H7 (cell line): ENCODE data around the gene ZNF536. TPM values are rescaled to one million over a fixed set of nuclear protein-coding genes. Genes with fewer than 3 reads are reported as not detected.

Experiments
- DNase-seq: peaks from one replicate; pipeline ENCODE4 v3.0.0; 2012
- H3K27me3 ChIP-seq: 2 replicates; pipeline ENCODE4 v1.6.0; 2011; ENCODE audit warnings: mild to moderate bottlenecking, low read length; ENCODE audit not compliant: control insufficient read depth, insufficient read depth
- H3K36me3 ChIP-seq: replicated peaks from 2 replicates; pipeline ENCODE4 v1.5.1; 2011; ENCODE audit warnings: low read length; ENCODE audit not compliant: control insufficient read depth, insufficient read depth
- H3K4me3 ChIP-seq: 2 replicates; pipeline ENCODE4 v1.5.1; 2011; ENCODE audit warnings: low read depth, mild to moderate bottlenecking, control low read depth, low read length, moderate library complexity; ENCODE audit not compliant: insufficient read depth
- total RNA-seq: library from RNA; depleted of rRNA; stranded (reverse); fragments of >200 nt; shearing (Covaris generic); gene quantifications from 2 replicates; pipeline ENCODE4 v1.2.3, GENCODE V29; 2014

Gene ZNF536
- total RNA-seq, 1 experiment from 2014 or later: 0.35 TPM

DNA sequence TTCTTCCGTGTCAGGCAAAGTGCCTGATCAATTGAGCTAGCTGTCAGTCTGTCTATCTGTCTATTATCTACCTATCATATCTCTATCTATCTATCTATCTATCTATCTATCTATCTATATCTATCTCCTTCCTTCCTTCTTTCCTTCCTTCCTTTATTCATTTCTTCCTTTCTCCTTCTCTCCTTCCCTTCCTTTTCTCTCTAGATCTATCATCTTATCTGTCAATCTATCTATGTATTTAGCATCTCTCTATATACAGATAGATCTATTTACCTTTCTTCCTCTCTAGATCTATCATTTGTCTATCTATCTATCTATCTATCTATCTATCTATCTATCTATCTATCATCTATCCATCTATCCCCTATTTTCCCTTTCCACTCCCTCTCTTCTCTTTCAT is 5.9 kb upstream of the ZNF536 start:
- Histone ChIP-seq H3K27me3 (no peaks in the 10 kb centered on the region; the same call in 1 of the 2 replicates), H3K4me3 (no peak overlapping the region), H3K36me3 (no peaks in the 10 kb centered on the region)
- no peak for DNase-seq

DNA sequence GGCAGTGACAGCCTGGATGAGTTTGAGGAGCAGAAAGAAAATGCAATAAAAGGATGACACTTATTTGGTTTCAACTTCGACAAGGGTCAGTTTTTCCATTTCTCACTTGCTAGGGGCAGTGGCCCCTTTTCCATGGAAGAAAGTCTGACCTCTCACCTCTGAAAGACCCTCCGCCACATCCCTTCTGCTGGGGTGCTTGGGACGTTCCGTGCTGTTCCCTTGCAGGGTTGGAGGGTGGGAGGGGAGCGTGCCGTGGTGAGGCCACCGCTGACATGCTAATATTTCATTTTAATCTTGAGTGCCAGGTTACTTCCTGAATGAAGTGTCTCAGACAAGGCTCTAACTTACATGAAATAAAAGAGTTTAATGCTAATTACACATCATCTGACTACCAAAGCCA is 5.2 kb upstream of the ZNF536 start:
- Histone ChIP-seq H3K36me3 (no peaks in the 10 kb centered on the region), H3K4me3 (no peak overlapping the region), H3K27me3 (no peaks in the 10 kb centered on the region; the same call in 1 of the 2 replicates)
- DNase-seq: no peak

DNA sequence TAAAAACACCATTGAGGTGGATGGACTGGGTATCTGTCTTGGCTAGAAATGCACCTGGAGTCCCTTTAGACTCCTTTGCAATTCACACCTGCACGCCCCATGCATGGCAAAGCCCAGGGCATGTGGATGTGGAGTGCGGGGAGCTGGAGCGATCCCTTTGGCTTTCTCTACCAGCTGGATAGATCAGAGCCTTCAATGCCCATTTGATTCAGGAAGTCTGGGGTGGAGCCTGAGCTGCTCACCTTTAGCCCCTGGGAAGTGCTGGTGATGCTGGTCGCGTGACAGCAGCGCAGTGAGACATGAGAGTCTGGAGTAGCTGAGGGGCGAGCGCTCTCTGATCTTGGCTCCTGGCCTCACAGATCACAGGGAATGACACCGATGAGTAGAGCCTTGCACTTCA is 4.8 kb upstream of the ZNF536 start:
- Histone ChIP-seq H3K36me3 (no peaks in the 10 kb centered on the region), H3K27me3 (no peaks in the 10 kb centered on the region; the same call in 1 of the 2 replicates), H3K4me3 (no peak overlapping the region)
- DNase-seq: no peak

DNA sequence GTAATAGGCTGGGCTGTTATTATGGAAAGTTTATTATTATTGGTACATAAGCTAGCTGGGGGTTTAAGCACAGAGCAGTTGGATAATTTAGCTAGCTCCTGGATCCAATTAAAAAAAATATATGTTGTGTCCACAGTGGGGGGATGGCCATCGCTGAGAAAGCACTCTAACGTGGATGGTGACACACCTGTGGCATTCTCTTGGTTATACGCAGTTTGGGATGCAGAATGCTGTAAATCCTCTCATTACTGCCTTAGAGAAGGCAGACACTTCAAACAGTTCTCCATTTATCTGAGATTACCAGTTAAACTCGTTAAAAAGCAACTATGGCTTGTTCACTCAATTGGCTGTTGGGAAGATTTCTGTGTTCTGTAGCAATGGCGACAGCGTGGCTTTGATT is 2.4 kb upstream of the ZNF536 start:
- Histone ChIP-seq H3K27me3 (peaks cover 9% of the 10 kb centered on the region), H3K36me3 (no peaks in the 10 kb centered on the region), H3K4me3 (no peak overlapping the region)
- no peak for DNase-seq

- H3K27me3 ChIP-seq: peaks cover 21% of the 10 kb centered on the region
- no peaks in the 10 kb centered on the region for H3K36me3 ChIP-seq
These were observed 885 bp upstream of the ZNF536 start for GRCh38 chr19:30371161-30371836.

DNA sequence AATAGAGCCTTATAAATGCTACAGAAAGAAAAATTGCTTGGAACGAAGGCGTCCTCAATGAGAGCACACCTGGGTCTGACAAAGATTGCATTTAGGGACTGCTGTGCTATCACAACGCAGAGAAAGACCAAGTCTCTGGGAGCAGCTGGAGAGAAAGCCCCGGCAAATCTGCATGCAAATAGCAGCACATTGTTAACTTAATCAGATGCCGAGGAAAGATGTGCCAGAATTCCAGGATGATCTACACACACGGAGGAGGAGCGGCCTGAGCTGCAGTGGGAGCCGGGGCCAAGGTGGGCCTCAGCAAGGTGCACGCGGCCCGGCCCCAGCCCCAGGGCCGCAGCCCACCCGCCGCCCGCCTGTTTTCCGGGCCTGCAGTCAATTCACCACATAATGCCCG is 1.4 kb downstream of the ZNF536 start:
- Histone ChIP-seq H3K36me3 (no peaks in the 10 kb centered on the region), H3K4me3 (no peak overlapping the region), H3K27me3 (peaks cover 23% of the 10 kb centered on the region)
- DNase-seq: peak; percentile 84

More at GRCh38 chr19:30371161-30371836, 885 bp upstream of the ZNF536 start:
- H3K4me3 ChIP-seq: no peak overlapping the region
- DNase-seq: no peak

DNA sequence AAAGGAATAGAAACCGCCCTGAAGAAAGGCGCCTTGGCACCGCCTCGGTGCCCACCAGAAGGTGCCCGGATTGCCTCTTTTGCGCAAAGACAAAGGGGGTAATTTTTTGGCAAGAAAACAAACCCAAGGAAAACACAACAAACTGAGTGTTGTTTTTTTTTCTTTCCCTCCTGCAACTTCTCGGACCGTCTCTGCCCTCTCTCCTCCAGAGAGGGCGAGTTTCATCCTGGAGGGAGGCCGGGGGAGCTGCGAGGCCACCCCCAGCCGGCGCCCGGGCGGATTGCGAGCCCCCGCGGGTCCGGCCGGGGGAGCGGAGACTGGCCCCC is 2.3 kb downstream of the ZNF536 start:
- H3K36me3 ChIP-seq: no peaks in the 10 kb centered on the region
- H3K27me3 ChIP-seq: peaks cover 23% of the 10 kb centered on the region
- peak overlapping the region; percentile 45 for H3K4me3 ChIP-seq
- peak; percentile 81 for DNase-seq

DNA sequence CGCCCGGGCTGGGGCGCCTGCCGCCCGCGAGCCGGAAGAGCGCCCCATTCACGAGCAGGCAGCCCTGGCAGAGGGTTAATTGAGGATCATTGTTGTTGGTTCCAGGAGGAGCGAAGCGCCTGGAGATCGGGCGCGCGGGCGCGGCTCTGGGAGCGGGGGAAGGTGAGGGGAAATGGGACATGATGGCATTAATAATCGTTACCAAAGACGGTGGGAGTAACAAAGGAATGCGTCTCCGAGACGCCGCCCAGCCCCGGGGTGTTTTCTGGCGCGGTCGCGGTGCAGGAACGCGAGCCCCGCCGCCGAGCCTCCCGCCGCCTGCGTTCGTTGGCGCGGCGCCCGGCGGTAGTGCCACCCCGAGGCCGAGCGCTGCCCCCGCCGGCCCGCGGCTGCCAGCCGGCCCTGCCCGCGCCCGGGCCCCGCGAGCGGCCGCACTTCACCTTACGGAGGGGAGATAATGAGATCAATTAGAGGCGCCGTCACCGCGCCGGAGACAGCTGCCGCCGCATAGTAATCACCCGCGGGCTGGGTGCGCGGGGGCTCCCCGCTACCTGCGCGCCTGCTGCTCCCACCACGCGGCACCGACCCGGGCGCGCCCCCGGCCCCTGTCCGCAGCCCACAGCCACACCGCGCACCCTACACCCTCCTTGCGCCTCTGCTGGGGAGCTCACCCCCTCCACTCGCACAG is 2.8 kb downstream of the ZNF536 start:
- peak; percentile 80 for DNase-seq
- Histone ChIP-seq H3K36me3 (no peaks in the 10 kb centered on the region), H3K4me3 (peak overlapping the region; percentile 45), H3K27me3 (peaks cover 23% of the 10 kb centered on the region)

- DNase-seq: no peak
- Histone ChIP-seq H3K27me3 (peaks cover 23% of the 10 kb centered on the region), H3K36me3 (no peaks in the 10 kb centered on the region), H3K4me3 (peak overlapping the region; percentile 45)
These were observed 3.4 kb downstream of the ZNF536 start for GRCh38 chr19:30375553-30376031.

DNA sequence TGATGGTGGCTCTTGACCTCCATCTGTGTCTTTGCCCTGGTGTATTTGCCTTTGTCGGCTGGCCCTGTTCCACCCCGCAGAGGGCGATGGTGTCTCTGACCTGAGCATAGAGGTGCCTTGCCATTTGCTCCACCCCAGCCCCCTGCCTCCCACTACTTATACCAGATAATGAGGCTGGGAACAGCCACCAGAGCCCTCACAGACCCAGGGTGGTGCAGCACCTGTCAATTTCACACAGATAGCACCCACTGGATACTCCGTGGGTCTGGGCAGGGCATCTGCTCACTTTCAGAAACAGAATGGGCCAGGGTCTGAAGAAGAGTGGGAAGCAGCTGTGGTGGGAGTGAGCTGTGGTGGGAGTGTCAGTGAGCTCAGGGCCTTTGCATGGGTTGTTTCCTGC is 4.1 kb downstream of the ZNF536 start:
- peak; percentile 70 for DNase-seq
- Histone ChIP-seq H3K27me3 (peaks cover 23% of the 10 kb centered on the region), H3K36me3 (no peaks in the 10 kb centered on the region), H3K4me3 (no peak overlapping the region)

GRCh38 chr19:30376826-30377425 is 4.7 kb downstream of the ZNF536 start:
- H3K27me3 ChIP-seq: peaks cover 23% of the 10 kb centered on the region
- no peaks in the 10 kb centered on the region for H3K36me3 ChIP-seq
- DNase-seq: no peak
- H3K4me3 ChIP-seq: no peak overlapping the region

- no peak overlapping the region for H3K4me3 ChIP-seq
- no peaks in the 10 kb centered on the region for H3K36me3 ChIP-seq
- H3K27me3 ChIP-seq: peaks cover 23% of the 10 kb centered on the region
- DNase-seq: no peak
These were observed 6.5 kb downstream of the ZNF536 start for GRCh38 chr19:30378701-30379100.

DNA sequence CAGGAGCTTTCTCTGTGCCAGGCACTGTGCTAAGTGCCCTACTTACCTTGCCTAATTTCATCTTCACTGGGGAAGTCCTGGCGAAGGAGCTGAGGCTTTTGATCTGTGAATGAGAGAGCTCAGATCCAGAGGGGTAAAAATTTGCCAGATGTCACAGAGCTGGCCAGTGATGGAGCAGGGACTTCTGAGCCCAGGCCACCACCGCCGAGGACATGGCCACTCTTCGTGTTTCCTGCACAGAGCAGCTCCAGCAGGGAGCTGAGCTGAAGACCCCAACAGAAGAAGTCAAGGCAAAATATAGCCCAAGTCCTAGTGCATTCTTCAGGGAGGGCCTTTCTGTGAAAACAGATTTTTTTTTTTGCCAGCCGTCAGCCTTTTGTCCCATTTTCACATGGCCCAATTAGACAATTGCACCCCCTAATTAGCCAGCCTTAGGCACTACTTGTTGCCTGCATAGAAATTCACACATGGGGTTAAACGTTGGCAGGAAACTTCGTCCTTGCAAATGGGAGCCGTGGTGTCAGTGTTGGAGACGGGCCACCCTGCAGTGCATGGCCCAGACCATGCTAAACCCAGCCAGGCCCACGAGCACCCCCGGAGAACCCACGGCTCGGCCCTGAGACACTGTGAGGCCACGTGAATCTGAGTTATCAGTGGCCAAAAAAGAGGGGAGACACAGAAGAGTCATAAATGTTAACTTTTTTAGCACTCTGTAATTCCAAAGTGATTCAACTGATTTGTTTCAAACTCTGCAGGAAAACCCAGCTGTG is 7.8 kb downstream of the ZNF536 start:
- Histone ChIP-seq H3K4me3 (no peak overlapping the region), H3K27me3 (peaks cover 12% of the 10 kb centered on the region), H3K36me3 (no peaks in the 10 kb centered on the region)
- no peak for DNase-seq

- Histone ChIP-seq H3K36me3 (no peaks in the 10 kb centered on the region), H3K4me3 (no peak overlapping the region), H3K27me3 (peaks cover 1% of the 10 kb centered on the region)
- no peak for DNase-seq
These were observed 9.2 kb downstream of the ZNF536 start for GRCh38 chr19:30381366-30381765.
